Esophagus muscularis mucosa (tissue), 4 donors: Measurements from ENCODE around the gene DCAF4L1. TPM values are rescaled to one million over a fixed set of nuclear protein-coding genes. Genes with fewer than 3 reads are reported as not detected.

Source experiments
- DNase-seq: peaks from one replicate; pipeline ENCODE4 v3.0.0-alpha.2; 2017; ENCODE audit errors: extremely low spot score
- H3K27ac ChIP-seq, 4 donors: fragments of 200-600 bp; sonication (generic); replicated peaks in 1 of 4; 1 replicate in 3 of 4; 2 replicates in 1 of 4; pipeline ENCODE4 v1.5.1; 2016 to 2019; ENCODE audit warnings: mild to moderate bottlenecking in 1 of 4
- H3K27me3 ChIP-seq, 4 donors: fragments of 200-600 bp; sonication (generic); one replicate each; pipeline versions ENCODE4 v1.5.1 to v1.6.0; 2016 to 2019
- H3K36me3 ChIP-seq, 4 donors: fragments of 200-600 bp; sonication (generic); one replicate each; pipeline ENCODE4 v1.5.1; 2016 to 2019
- H3K4me1 ChIP-seq, 4 donors: fragments of 200-600 bp; sonication (generic); one replicate each; pipeline ENCODE4 v1.5.1; 2016 to 2019
- H3K4me3 ChIP-seq, 4 donors: fragments of 200-600 bp; sonication (generic); 1 replicate in 2 of 4; 2 replicates in 2 of 4; pipeline ENCODE4 v1.5.1; 2016 to 2019; ENCODE audit warnings: mild to moderate bottlenecking in 4 of 4, moderate library complexity in 1 of 4
- H3K9me3 ChIP-seq, 4 donors: fragments of 200-600 bp; sonication (generic); 1 replicate in 3 of 4; 2 replicates in 1 of 4; pipeline ENCODE4 v1.5.1; 2016 to 2019
- CTCF ChIP-seq, 3 experiments: fragments of 200-600 bp in 2 of 3; fragments of 450-650 bp in 1 of 3; sonication (generic) in 2 of 3; IDR thresholded peaks; one replicate each; pipeline ENCODE4 v1.5.1; 2017 to 2019; ENCODE audit warnings: antibody characterized with exemption in 3 of 3, mild to moderate bottlenecking in 2 of 3, moderate library complexity in 1 of 3
- EP300 ChIP-seq: sonication (generic); formaldehyde crosslinking; IDR thresholded peaks from one replicate; pipeline ENCODE4 v1.6.1; 2017; ENCODE audit warnings: antibody characterized with exemption
- POLR2A ChIP-seq: fragments of 450-650 bp; IDR thresholded peaks from one replicate; pipeline ENCODE4 v1.6.1; 2017; ENCODE audit warnings: antibody characterized with exemption, moderate library complexity, mild to moderate bottlenecking, low read depth
- POLR2AphosphoS5 ChIP-seq, 2 donors: sonication (generic); formaldehyde crosslinking; IDR thresholded peaks; one replicate each; pipeline ENCODE4 v1.6.1; 2017; ENCODE audit warnings: antibody characterized with exemption in 2 of 2
- WGBS: methylation state at CpG from one replicate; pipeline ENCODE4 v1.1.5; 2018; 5-methylcytosine and 5-hydroxymethylcytosine counted together
- intact Hi-C: fragments of 100-400 bp; cut with DNase I; formaldehyde crosslinking; loops from one replicate; pipeline ENCODE4 v1.15.1; 2023
- total RNA-seq, 4 donors: library from RNA; depleted of rRNA; stranded (reverse); fragments of >200 nt; gene quantifications; one replicate each; pipeline versions ENCODE4 v1.1.0 to v1.2.1, GENCODE V29; 2016

DCAF4L1 gene
- total RNA-seq, 4 donors from 2014 or later = under 0.01 to 0.29 (median 0.18) TPM

GRCh38 chr4:41935652-41936021 lies 45.9 kb upstream of the DCAF4L1 start:
- Histone ChIP-seq H3K27me3 (no peaks in the 10 kb centered on the region), H3K27ac (peak overlapping the region; percentile 73 to 84 (median 79)), H3K4me3 (peak overlapping the region; percentile 70 to 97 (median 80)), H3K36me3 (peaks cover 0 to 21% (median 9%) of the 10 kb centered on the region in 4 donors), H3K4me1 (peaks cover 15 to 30% (median 28%) of the 10 kb centered on the region in 4 donors), H3K9me3 (no peaks in the 10 kb centered on the region)
- intact Hi-C loops = loop anchor here (5.0 kb wide), 1 partner anchor 57 kb away; the partner anchor contains the start of gene SLC30A9
- no peak for DNase-seq
- TF ChIP-seq EP300 (no peak), POLR2AphosphoS5 (IDR thresholded peaks at IDR 0.05) (no peak), CTCF (IDR thresholded peaks at IDR 0.05) (no peak), POLR2A (no peak)
- WGBS = 2% methylated on average over 12 of the region's 12 CpGs

- Histone ChIP-seq H3K27me3 (no peaks in the 10 kb centered on the region), H3K27ac (no peak overlapping the region), H3K4me3 (no peak overlapping the region), H3K4me1 (peaks cover 15 to 30% (median 28%) of the 10 kb centered on the region in 4 donors), H3K9me3 (no peaks in the 10 kb centered on the region), H3K36me3 (peaks cover 0 to 34% (median 11%) of the 10 kb centered on the region in 4 donors)
- WGBS = 70% methylated on average over 3 of the region's 3 CpGs
- intact Hi-C loops = loop anchor here (5.0 kb wide), 1 partner anchor 53 kb away; the partner anchor contains the start of gene SLC30A9
- TF ChIP-seq POLR2AphosphoS5 (IDR thresholded peaks at IDR 0.05) (no peak), POLR2A (no peak), CTCF (IDR thresholded peaks at IDR 0.05) (no peak), EP300 (no peak)
- DNase-seq = no peak
These were observed 42.4 kb upstream of the DCAF4L1 start for GRCh38 chr4:41939016-41939626.

- intact Hi-C loops = no loop called here
- peaks cover 14 to 25% (median 22%) of the 10 kb centered on the region in 4 donors for H3K4me1 ChIP-seq
These were observed 40.7 kb upstream of the DCAF4L1 start for GRCh38 chr4:41940834-41941233.

GRCh38 chr4:41943506-41943905 lies 38.0 kb upstream of the DCAF4L1 start:
- Histone ChIP-seq H3K27me3 (no peaks in the 10 kb centered on the region), H3K27ac (no peak overlapping the region), H3K4me3 (no peak overlapping the region), H3K4me1 (peaks cover 0 to 4% (median under 1%) of the 10 kb centered on the region in 4 donors), H3K36me3 (peaks cover 7 to 69% (median 33%) of the 10 kb centered on the region in 4 donors), H3K9me3 (no peaks in the 10 kb centered on the region)
- no peak for TF ChIP-seq POLR2AphosphoS5 (IDR thresholded peaks at IDR 0.05)
- TF ChIP-seq POLR2A = no peak
- no peak for TF ChIP-seq CTCF (IDR thresholded peaks at IDR 0.05)
- TF ChIP-seq EP300 = no peak
- DNase-seq = no peak
- 85% methylated on average over 2 of the region's 2 CpGs for WGBS
- intact Hi-C loops = no loop called here

More at GRCh38 chr4:41940834-41941233, 40.7 kb upstream of the DCAF4L1 start:
- no peak for TF ChIP-seq POLR2A
- no peak for TF ChIP-seq EP300
- no peak for TF ChIP-seq CTCF (IDR thresholded peaks at IDR 0.05)
- TF ChIP-seq POLR2AphosphoS5 (IDR thresholded peaks at IDR 0.05) = no peak
- DNase-seq = no peak
- peaks cover 7 to 51% (median 26%) of the 10 kb centered on the region in 4 donors for H3K36me3 ChIP-seq
- no peak overlapping the region for H3K27ac ChIP-seq
- no peak overlapping the region for H3K4me3 ChIP-seq
- H3K27me3 ChIP-seq = no peaks in the 10 kb centered on the region
- H3K9me3 ChIP-seq = no peaks in the 10 kb centered on the region

GRCh38 chr4:41944089-41944488 lies 37.5 kb upstream of the DCAF4L1 start:
- Histone ChIP-seq H3K36me3 (peaks cover 7 to 67% (median 33%) of the 10 kb centered on the region in 4 donors), H3K4me1 (peaks cover 0 to 3% (median 0%) of the 10 kb centered on the region in 4 donors), H3K4me3 (no peak overlapping the region), H3K27me3 (no peaks in the 10 kb centered on the region), H3K27ac (no peak overlapping the region), H3K9me3 (no peaks in the 10 kb centered on the region)
- DNase-seq = no peak
- intact Hi-C loops = no loop called here
- no peak for TF ChIP-seq CTCF (IDR thresholded peaks at IDR 0.05)
- no peak for TF ChIP-seq POLR2AphosphoS5 (IDR thresholded peaks at IDR 0.05)
- TF ChIP-seq EP300 = no peak
- TF ChIP-seq POLR2A = no peak
